Ovary (tissue), 3 donors: ENCODE data around the gene CIC.

Experiments
- CTCF ChIP-seq, 3 donors: fragments of 450-650 bp in 2 of 3; fragments of 200-600 bp in 1 of 3; IDR thresholded peaks; one replicate each; pipeline versions ENCODE4 v1.5.1 to v1.8.0; 2016 to 2022; ENCODE audit warnings: antibody characterized with exemption in 3 of 3, mild to moderate bottlenecking in 1 of 3
- EP300 ChIP-seq: sonication (generic); formaldehyde crosslinking; IDR thresholded peaks from one replicate; pipeline ENCODE4 v1.6.1; 2017; ENCODE audit warnings: antibody characterized with exemption
- POLR2A ChIP-seq: fragments of 450-650 bp; IDR thresholded peaks from one replicate; pipeline ENCODE4 v1.6.1; 2017; ENCODE audit warnings: antibody characterized with exemption, mild to moderate bottlenecking, moderate library complexity
- donor health status: DM: no; HTN: no; CAD: no.

- TF ChIP-seq CTCF (IDR thresholded peaks at IDR 0.05) (no peak), POLR2A (peak; percentile 20), EP300 (no peak)
Observed at GRCh38 chr19:42255766-42256745, 13.0 kb upstream of the CIC start.
